Gastroesophageal sphincter (tissue), 3 donors: ENCODE data around the gene RAB11A.

Experiments used
- POLR2A ChIP-seq, 2 donors: fragments of 450-650 bp; IDR thresholded peaks; one replicate each; pipeline ENCODE4 v1.6.1; 2017; ENCODE audit warnings: antibody characterized with exemption in 2 of 2, mild to moderate bottlenecking in 2 of 2, moderate library complexity in 1 of 2
- POLR2AphosphoS5 ChIP-seq: sonication (generic); formaldehyde crosslinking; IDR thresholded peaks from one replicate; pipeline ENCODE4 v1.6.1; 2017; ENCODE audit warnings: antibody characterized with exemption
- TF ChIP-seq, protein P1 (sequence below), 4 experiments: fragments of 200-600 bp in 2 of 4; fragments of 450-650 bp in 2 of 4; sonication (generic) in 1 of 4; IDR thresholded peaks; one replicate each; pipeline ENCODE4 v1.5.1; 2017 to 2019; ENCODE audit warnings: antibody characterized with exemption in 4 of 4, mild to moderate bottlenecking in 2 of 4, moderate library complexity in 2 of 4

DNA sequence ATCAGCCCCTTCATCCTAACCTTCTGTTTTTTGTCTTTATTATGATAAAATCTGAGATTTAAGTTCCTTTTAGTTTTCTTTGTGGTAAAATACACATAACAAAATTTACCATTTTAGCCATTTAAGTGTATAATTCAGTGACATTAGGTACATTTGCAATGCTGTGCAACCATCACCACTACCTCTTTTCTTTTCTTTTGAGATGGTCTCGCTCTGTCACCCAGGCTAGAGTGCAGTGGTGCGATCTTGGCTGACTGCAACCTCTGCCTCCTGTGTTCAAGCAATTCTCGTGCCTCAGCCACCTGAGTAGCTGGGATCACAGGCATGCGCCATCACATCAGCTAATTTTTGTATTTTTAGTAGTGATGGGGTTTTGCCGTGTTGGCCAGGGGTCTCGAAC, 6.2 kb upstream of the RAB11A start:
- TF ChIP-seq, protein P1, sequence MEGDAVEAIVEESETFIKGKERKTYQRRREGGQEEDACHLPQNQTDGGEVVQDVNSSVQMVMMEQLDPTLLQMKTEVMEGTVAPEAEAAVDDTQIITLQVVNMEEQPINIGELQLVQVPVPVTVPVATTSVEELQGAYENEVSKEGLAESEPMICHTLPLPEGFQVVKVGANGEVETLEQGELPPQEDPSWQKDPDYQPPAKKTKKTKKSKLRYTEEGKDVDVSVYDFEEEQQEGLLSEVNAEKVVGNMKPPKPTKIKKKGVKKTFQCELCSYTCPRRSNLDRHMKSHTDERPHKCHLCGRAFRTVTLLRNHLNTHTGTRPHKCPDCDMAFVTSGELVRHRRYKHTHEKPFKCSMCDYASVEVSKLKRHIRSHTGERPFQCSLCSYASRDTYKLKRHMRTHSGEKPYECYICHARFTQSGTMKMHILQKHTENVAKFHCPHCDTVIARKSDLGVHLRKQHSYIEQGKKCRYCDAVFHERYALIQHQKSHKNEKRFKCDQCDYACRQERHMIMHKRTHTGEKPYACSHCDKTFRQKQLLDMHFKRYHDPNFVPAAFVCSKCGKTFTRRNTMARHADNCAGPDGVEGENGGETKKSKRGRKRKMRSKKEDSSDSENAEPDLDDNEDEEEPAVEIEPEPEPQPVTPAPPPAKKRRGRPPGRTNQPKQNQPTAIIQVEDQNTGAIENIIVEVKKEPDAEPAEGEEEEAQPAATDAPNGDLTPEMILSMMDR (IDR thresholded peaks at IDR 0.05) = no peak
- no peak for TF ChIP-seq POLR2A (IDR thresholded peaks at IDR 0.05)
- no peak for TF ChIP-seq POLR2AphosphoS5
